Liver (tissue), 9 donors: ENCODE measurements around the gene DYRK1A. TPM values are rescaled to one million over a fixed set of nuclear protein-coding genes. Genes with fewer than 3 reads are reported as not detected.
A peak's percentile ranks its signal among the peaks of the same experiment; 100 is the strongest.

Source experiments
- DNase-seq: peaks from one replicate; pipeline ENCODE4 v3.0.0-alpha.2; 2017; ENCODE audit warnings: low spot score
- H3K27ac ChIP-seq, 2 donors: one replicate each; pipeline ENCODE4 v1.7.0; 2013; ENCODE audit warnings: inconsistent platforms in 2 of 2, low read length in 2 of 2, control low read depth in 1 of 2, low read depth in 1 of 2, mild to moderate bottlenecking in 1 of 2
- H3K27me3 ChIP-seq, 4 donors: one replicate each; pipeline versions ENCODE4 v1.6.1 to v1.7.0; 2013; ENCODE audit warnings: low read length in 3 of 4, inconsistent platforms in 1 of 4, mild to moderate bottlenecking in 1 of 4, moderate library complexity in 1 of 4; ENCODE audit not compliant: control insufficient read depth in 4 of 4, insufficient read depth in 4 of 4
- H3K36me3 ChIP-seq, 4 donors: one replicate each; pipeline versions ENCODE4 v1.6.1 to v1.7.0; 2013; ENCODE audit warnings: low read length in 3 of 4, mild to moderate bottlenecking in 3 of 4, low read depth in 1 of 4, moderate library complexity in 1 of 4; ENCODE audit not compliant: control insufficient read depth in 4 of 4, insufficient read depth in 3 of 4
- H3K4me1 ChIP-seq, 4 donors: one replicate each; pipeline versions ENCODE4 v1.6.1 to v1.7.0; 2013; ENCODE audit warnings: low read length in 3 of 4, mild to moderate bottlenecking in 3 of 4, moderate library complexity in 1 of 4; ENCODE audit not compliant: control insufficient read depth in 4 of 4, insufficient read depth in 4 of 4
- H3K4me3 ChIP-seq, 3 donors: one replicate each; pipeline versions ENCODE4 v1.6.1 to v1.7.0; 2013; ENCODE audit warnings: low read length in 3 of 3, control low read depth in 1 of 3, low read depth in 1 of 3, mild to moderate bottlenecking in 1 of 3
- H3K9ac ChIP-seq, 2 donors: one replicate each; pipeline ENCODE4 v1.7.0; 2013; ENCODE audit warnings: low read length in 2 of 2, mild to moderate bottlenecking in 2 of 2, moderate library complexity in 2 of 2, control low read depth in 1 of 2, low read depth in 1 of 2
- H3K9me3 ChIP-seq, 4 donors: one replicate each; pipeline versions ENCODE4 v1.6.1 to v1.7.0; 2013; ENCODE audit warnings: low read length in 3 of 4; ENCODE audit not compliant: control insufficient read depth in 4 of 4
- ATF3 ChIP-seq: IDR thresholded peaks from 2 replicates; pipeline ENCODE4 v1.6.1; 2016; ENCODE audit warnings: antibody characterized with exemption
- CTCF ChIP-seq: fragments of 150-350 bp; IDR thresholded peaks from 2 replicates; pipeline ENCODE4 v1.5.1; 2017; ENCODE audit warnings: improper control_type of control experiment, low read depth, low read length; ENCODE audit not compliant: missing input control
- EGR1 ChIP-seq, 2 donors: IDR thresholded peaks; 2 replicates each; pipeline ENCODE4 v1.6.1; 2016 to 2018; ENCODE audit warnings: antibody characterized with exemption in 2 of 2, low read depth in 2 of 2
- FOXA1 ChIP-seq: IDR thresholded peaks from 2 replicates; pipeline ENCODE4 v1.6.1; 2016; ENCODE audit warnings: antibody characterized with exemption
- FOXA2 ChIP-seq: IDR thresholded peaks from 2 replicates; pipeline ENCODE4 v1.6.1; 2016; ENCODE audit warnings: antibody characterized with exemption
- GABPA ChIP-seq, 2 donors: IDR thresholded peaks in 1 of 2; conservative IDR thresholded peaks in 1 of 2; 2 replicates each; pipeline ENCODE4 v1.6.1; 2016; ENCODE audit warnings: antibody characterized with exemption in 2 of 2, mild to moderate bottlenecking in 1 of 2, moderate library complexity in 1 of 2
- HNF4A ChIP-seq, 2 donors: conservative IDR thresholded peaks; 2 replicates each; pipeline ENCODE4 v1.6.1; 2016; ENCODE audit warnings: antibody characterized with exemption in 2 of 2, mild to moderate bottlenecking in 2 of 2
- HNF4G ChIP-seq: IDR thresholded peaks from 2 replicates; pipeline ENCODE4 v1.6.1; 2016; ENCODE audit warnings: antibody characterized with exemption
- JUND ChIP-seq, 2 donors: IDR thresholded peaks; 2 replicates each; pipeline ENCODE4 v1.6.1; 2016; ENCODE audit warnings: antibody characterized with exemption in 2 of 2
- MAX ChIP-seq: IDR thresholded peaks from 2 replicates; pipeline ENCODE4 v1.6.1; 2016; ENCODE audit warnings: antibody characterized with exemption
- NR2F2 ChIP-seq: IDR thresholded peaks from 2 replicates; pipeline ENCODE4 v1.6.1; 2016; ENCODE audit warnings: antibody characterized with exemption
- RAD21 ChIP-seq, 2 donors: IDR thresholded peaks; 2 replicates each; pipeline ENCODE4 v1.6.1; 2016; ENCODE audit warnings: antibody characterized with exemption in 2 of 2, mild to moderate bottlenecking in 2 of 2
- REST ChIP-seq: IDR thresholded peaks from 2 replicates; pipeline ENCODE4 v1.6.1; 2016; ENCODE audit warnings: antibody characterized with exemption, mild to moderate bottlenecking
- RXRA ChIP-seq, 2 donors: IDR thresholded peaks; 2 replicates each; pipeline ENCODE4 v1.6.1; 2017 to 2018; ENCODE audit warnings: antibody characterized with exemption in 2 of 2, mild to moderate bottlenecking in 1 of 2
- SP1 ChIP-seq: IDR thresholded peaks from 2 replicates; pipeline ENCODE4 v1.6.1; 2018; ENCODE audit warnings: antibody characterized with exemption, mild to moderate bottlenecking
- TAF1 ChIP-seq: conservative IDR thresholded peaks from 2 replicates; pipeline ENCODE4 v1.6.1; 2016; ENCODE audit warnings: antibody characterized with exemption, mild to moderate bottlenecking
- YY1 ChIP-seq: IDR thresholded peaks from 2 replicates; pipeline ENCODE4 v1.6.1; 2016; ENCODE audit warnings: antibody characterized with exemption, mild to moderate bottlenecking
- ZBTB33 ChIP-seq: IDR thresholded peaks from 2 replicates; pipeline ENCODE4 v1.6.1; 2016; ENCODE audit warnings: antibody characterized with exemption
- WGBS: extraction: QIAGEN DNeasy Blood & Tissue Kit; methylation state at CpG from one replicate; pipeline ENCODE4 v1.1.7; 2013; 5-methylcytosine and 5-hydroxymethylcytosine counted together
- polyA plus RNA-seq, 2 donors: library from polyadenylated mRNA; stranded (reverse) in 1 of 2; unstranded in 1 of 2; fragments of 200-250 nt in 1 of 2; fragments of >200 nt in 1 of 2; fragmentation: Nextera tagmentation in 1 of 2; extraction: Ambion mirVana in 1 of 2; gene quantifications; one replicate each; pipeline versions ENCODE4 v1.2.1 to v1.2.3, GENCODE V29; 2013 to 2015
- total RNA-seq, 2 donors: library from RNA; depleted of rRNA; stranded (reverse); fragments of >200 nt; gene quantifications; one replicate each; pipeline ENCODE4 v1.2.3, GENCODE V29; 2014
- donor health status: healthy.
- donor health status: healthy.
- donor health status: healthy.
- donor health status: healthy.
- donor health status: healthy.

Gene DYRK1A
- total and polyA plus RNA-seq, 4 donors, result 5.1 to 58.3 (median 22.9) TPM

GRCh38 chr21:37449302-37449937, 82.8 kb downstream of the DYRK1A start:
- H3K4me1 ChIP-seq, result peaks cover 6 to 35% (median 25%) of the 10 kb centered on the region in 4 donors

More at GRCh38 chr21:37449302-37449937, 82.8 kb downstream of the DYRK1A start:
- Histone ChIP-seq H3K9me3 (no peaks in the 10 kb centered on the region), H3K36me3 (no peaks in the 10 kb centered on the region), H3K27ac (no peak overlapping the region), H3K4me3 (no peak overlapping the region), H3K27me3 (no peaks in the 10 kb centered on the region), H3K9ac (no peak overlapping the region)
- no peak for DNase-seq
- 46% methylated on average over 6 of the region's 6 CpGs for WGBS
- TF ChIP-seq YY1 (peak; percentile 45), ZBTB33 (no peak), MAX (no peak), REST (no peak), FOXA1 (no peak), HNF4A (conservative IDR thresholded peaks at IDR 0.05) (peak; percentile 46 to 64), FOXA2 (no peak), NR2F2 (no peak), EGR1 (IDR thresholded peaks at IDR 0.05; ENCODE audit: low read depth in 2 of 2) (no peak), TAF1 (no peak), RAD21 (IDR thresholded peaks at IDR 0.05) (peak in 1 of 2 donors; percentile 12), HNF4G (no peak), ATF3 (no peak), JUND (IDR thresholded peaks at IDR 0.05) (no peak), CTCF (no peak), RXRA (IDR thresholded peaks at IDR 0.05) (peak; percentile 22 to 35), SP1 (peak; percentile 35), GABPA (IDR thresholded peaks at IDR 0.05 in 1 of 2, conservative IDR thresholded peaks at IDR 0.05 in 1 of 2) (no peak)
